Measurements from ENCODE around the gene D2HGDH.

DNA sequence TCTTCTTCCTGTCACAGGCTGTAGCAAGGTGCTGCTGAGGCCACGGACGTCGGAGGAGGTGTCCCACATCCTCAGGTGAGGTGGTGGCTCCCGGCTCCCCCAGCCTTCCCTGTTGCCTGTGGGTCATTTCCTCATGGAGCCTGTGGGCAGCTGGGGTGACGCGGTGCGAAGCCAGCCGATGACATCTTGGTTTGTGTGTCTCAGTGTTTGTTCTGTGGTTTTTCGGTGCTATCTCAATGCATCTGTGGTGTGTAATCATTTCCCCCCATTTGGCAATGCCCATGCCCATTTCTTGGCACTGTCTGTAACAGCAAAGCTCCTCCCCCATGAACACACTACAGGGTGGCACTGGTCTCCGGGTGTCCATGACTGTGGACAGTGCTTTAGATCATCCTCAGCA is 6.6 kb downstream of the D2HGDH start:
- TF ChIP-seq CTCF (conservative IDR thresholded peaks at IDR 0.05) (no peak), EZH2 (IDR thresholded peaks at IDR 0.05; ENCODE audit: low read depth) (no peak)
